OCI-M2 (cell line): Measurements from ENCODE around the gene KCNMA1.

Source experiments
- DNase-seq: peaks from one replicate; lab custom pipeline; 2025; ENCODE audit not compliant: unreplicated experiment; lab: John Stamatoyannopoulos, UW

KCNMA1 gene

DNA sequence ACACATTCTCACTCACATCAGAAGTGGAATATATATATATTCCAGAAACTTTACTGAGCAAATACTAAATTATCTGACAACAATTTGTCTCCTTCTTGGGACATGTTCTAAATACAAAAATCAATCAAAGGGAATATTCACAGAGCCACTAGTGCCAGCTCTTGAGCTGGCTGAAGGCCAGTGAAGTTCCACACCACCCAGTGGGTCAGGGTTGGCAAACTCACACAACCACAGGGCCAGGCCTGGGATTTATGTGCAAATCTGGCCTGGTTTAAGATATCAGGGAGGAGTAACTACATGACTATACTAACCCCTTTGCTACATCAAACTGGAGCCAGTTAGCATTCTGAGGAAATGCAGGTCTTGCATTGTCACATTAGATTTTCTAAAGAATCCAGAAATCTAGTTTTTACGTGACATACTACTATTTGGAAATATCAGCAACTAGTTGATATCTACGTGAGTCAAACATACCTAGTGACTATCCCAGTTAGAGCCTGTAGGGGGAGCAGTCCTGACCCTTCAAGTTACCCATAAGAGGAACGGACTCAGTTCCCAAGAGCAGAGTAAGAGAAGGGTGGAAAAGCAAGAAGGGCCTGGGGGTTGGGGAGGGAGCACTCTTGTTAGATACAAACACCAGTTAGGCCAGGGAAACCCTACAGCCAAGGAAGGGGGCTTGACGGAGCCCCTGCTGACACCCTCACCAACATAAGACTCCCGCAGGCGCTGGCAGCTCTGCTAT is 600.4 kb downstream of the KCNMA1 start:
- no peak for DNase-seq

DNA sequence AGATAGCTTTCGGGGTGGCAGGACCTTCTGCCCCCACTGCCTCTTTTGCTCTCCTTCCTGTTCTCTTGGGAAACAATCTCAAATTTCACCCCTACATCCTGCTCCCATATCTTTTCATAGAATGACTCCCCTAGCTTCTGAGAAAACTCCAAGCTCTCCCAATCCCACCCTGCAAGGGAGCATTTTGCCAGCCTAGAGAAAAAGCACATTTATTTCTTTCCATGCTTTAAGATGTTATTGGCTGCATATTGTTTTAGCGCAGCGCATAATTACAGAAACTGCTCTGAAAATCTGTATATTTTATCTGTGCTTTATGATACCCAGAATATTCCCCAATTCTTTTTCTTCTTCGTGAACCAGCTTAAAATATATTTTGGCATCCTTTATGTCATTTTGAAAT is 601.3 kb downstream of the KCNMA1 start:
- DNase-seq = no peak

DNA sequence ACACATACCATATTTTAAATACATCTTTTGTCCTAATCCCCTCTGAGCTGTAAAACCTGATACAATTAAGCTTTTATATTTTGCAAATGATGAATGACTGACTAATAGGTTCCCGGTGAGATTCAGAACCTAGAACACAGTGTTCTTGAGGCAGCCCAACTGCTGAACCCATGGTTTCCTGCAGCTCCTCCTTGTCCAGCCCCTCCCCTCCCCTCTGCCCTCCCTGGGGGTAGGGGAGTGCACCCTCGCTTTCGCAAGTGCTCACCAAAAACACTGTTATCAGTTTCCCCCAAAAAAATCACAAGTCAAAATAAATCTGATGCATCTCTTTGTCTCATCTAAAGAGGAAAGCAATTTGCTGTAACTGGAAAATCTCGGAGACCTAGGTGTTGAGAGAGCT is 602.8 kb downstream of the KCNMA1 start:
- DNase-seq = no peak

DNA sequence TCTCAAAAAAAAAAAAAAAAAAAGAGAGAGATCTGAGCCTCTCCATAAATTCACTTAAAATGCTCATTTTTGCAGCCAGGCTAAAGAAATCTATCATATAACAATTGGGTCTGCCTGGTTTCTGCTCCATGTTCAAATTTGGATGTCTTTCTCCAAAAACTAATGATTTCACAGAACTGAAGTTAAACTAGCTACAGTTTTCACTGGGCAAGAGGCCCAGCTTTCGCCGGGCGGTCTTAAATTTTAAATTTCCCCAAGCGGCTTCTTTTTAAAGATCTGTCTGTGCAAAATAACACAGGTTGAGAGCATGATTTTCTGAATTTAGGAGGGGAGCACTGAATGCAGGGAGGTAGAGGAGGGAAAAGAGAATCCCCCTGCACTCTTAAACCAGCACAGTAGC is 603.4 kb downstream of the KCNMA1 start:
- no peak for DNase-seq

DNA sequence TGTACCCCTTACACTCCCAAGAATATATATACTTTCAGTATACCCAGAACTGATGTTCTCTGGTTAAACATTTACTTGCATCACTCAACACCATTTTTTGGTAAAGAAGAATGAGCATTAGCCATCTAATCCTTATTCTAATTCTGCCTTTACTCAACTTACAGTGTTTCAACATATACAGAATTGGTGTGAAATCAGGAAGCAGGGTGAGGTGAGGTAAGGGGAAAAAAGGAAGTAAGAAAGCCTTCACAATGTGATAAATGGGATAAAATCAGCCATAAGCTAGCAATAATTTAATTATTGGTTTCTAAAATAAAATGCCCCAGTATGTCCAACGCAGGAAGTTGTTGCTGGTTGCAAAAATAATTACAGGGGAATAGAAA is 605.4 kb downstream of the KCNMA1 start:
- no peak for DNase-seq

- DNase-seq = no peak
Measured at GRCh38 chr10:77031531-77032187, 605.9 kb downstream of the KCNMA1 start.

- no peak for DNase-seq
Measured at GRCh38 chr10:77030974-77031373, 606.6 kb downstream of the KCNMA1 start.

DNA sequence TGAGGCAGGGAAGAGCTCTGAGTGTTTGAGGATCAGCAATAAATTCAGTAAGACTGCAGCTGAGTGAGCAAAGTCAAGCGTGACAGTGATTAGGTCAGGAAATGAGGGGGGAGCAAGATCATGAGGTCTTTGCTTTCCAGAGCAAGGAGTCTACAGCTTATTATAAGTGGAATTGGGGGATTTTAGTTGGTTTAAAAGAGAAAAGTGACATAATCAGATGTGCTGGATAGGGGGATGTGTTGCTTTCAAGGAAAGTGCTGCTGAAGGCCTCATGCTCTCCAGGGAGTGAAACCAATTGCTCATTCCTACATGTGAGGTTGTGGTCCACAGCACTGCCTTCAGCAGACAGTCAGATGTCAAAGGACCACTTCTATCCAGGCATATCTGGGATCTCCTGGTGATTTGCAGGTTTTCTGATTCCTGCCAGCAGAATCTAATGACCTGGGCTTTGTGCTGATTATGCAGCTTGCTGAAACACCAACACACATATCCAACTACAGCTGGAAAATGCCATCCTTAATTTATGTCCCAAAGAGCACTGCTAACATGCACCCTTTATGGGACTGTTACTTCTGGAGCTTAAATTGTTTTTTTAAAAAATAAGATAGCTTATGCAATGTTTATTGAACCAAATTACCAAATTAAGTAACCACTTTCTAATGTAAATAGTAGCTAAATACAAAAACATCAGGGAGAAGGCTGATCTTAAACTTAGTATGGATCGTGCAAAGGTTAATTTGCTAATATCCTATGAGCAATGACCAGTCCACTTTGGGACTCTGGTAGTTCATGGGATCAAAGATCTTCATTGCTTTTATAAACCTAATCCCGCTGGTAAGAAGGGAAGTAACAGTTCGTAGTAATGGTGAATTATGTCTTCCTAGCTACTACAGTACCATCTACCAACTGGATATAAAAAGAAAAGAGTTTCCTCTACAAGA is 607.6 kb downstream of the KCNMA1 start:
- DNase-seq = no peak

- DNase-seq = no peak
Measured at GRCh38 chr10:77028042-77028441, 609.6 kb downstream of the KCNMA1 start.

DNA sequence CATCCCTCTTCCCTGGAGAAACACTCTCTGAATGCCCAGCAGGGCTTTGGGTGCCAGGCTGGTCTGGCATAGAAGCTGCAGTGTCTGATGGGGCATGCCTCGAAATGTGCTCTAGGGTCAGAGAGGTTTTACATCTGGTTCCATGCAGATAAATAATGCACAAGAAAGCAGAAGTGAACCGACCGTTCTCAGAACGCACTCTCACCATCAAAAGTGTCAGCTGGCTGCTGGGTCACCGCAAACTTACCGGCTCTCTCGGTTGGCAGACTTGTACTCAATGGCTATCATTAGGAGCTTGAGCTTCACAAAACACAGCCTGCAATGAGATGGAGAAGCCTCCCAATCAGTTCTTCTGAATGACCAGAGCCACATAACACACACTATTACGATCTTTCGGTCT is 610.0 kb downstream of the KCNMA1 start:
- DNase-seq = no peak

- DNase-seq = no peak
Measured at GRCh38 chr10:77027141-77027540, 610.5 kb downstream of the KCNMA1 start.

- no peak for DNase-seq
Measured at GRCh38 chr10:77026148-77026547, 611.5 kb downstream of the KCNMA1 start.

GRCh38 chr10:77024461-77024860 is 613.1 kb downstream of the KCNMA1 start:
- no peak for DNase-seq

DNA sequence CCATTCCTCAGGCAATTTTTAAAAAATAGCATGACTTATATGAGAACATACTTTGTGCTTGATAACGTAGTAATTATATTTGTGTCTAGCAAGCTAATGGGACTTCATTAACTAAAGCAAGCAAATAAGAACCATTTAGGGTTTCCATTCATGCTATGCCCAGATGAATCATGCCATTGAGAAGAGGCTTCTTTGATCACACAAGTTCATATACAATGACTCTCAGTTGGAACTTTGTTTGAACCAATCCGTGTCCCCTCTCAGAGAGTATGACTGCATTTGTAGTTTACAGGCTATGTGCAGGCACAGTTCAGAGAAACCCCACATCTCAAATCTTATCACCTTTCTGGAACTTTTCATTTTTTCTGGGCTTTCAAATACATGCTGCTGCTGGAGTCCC is 614.2 kb downstream of the KCNMA1 start:
- no peak for DNase-seq

- no peak for DNase-seq
Measured at GRCh38 chr10:77022671-77023070, 614.9 kb downstream of the KCNMA1 start.

- no peak for DNase-seq
Measured at GRCh38 chr10:77021966-77022490, 615.6 kb downstream of the KCNMA1 start.

DNA sequence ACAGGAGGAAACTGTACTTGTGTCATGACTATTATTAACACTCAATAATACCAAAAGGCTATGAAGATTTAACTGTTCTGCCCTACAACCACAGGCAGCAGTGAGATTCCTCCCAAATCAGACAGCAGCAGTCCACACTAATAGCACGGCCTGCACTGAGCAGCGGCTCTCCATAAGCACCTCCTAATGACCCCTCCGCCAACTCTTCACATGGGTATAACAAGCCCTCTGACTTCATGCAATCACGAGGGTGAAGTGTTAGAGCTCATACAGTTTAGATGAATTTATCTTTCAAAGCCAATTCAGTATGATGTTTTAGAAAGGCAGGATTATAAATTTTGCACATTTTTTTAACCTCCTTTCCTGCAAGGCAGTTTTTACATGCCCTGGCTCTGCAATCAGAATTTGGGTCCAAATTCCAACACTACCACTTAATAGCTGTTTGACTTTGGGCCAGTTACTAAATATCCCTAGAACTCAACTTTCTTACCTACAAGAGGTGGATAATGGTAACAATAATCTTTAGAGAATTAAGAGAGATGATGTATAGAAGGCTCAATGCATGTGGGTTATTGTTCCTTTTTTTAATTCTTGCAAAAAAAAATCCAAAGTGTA is 617.1 kb downstream of the KCNMA1 start:
- no peak for DNase-seq

DNA sequence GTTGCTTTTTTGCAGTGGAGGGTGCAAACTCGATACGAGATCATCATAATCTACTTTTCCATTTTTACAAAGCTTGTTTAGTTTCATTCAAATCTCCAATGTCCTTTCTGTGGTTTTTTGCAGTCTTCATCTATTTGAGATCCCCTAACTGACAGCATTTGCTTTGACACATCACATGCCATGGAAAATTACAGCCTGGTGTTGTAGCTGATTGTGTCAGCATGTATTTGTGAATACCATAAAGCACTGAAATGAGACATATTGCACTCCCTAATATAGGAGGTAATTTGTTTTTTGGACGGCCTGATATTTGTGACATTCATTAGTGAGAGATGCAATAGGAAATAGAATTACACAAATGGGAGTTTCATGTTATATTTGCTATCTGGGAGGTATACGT is 620.8 kb downstream of the KCNMA1 start:
- DNase-seq = no peak

- DNase-seq = no peak
Measured at GRCh38 chr10:77016278-77016815, 621.3 kb downstream of the KCNMA1 start.

DNA sequence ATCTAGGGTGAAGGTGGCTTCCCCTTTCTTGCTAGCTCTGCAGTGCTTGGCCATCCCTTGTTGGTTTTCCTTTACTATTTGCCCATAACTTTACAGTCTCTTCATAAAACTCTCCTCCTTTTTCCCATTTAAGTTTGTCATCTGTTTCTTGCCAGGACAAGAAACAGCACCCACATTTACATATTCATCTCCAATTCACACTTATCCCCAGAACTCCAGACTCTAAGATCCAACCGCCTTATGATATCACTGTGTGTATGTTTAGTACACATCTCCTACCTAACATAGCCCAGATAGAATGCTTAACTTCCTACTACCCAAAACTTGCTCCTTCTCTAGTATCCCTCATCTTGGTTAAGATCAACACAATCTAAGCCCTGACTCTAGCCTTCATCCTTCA is 622.2 kb downstream of the KCNMA1 start:
- no peak for DNase-seq
